NCI-H1694 treated with DMSO at 0.1 percent for 48 hours (cell line): ENCODE results near the gene GASK1B.

Experiments
- DNase-seq: peaks from one replicate; lab custom pipeline; 2025; lab: John Stamatoyannopoulos, UW

The GASK1B gene

DNA sequence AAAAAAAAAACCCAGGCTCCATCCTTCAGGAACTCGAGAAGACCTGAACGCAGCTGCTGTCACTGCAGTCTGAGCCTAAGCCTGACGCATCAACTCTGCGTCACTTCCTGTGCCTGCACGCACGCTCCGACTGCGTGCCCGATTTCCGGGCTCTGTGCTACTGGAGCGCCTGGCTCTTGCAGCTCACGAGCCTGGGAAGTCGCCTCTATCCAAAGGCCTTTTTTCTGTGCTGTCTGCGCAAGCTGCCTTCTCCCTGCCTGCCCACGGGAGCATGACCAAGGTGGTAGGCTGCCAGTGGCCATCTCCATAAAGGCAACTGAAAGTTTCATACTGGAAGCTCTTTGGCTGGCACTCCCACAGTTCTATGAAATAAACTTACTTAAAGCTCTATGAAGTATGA, 9.9 kb upstream of the GASK1B start:
- no peak for DNase-seq

DNA sequence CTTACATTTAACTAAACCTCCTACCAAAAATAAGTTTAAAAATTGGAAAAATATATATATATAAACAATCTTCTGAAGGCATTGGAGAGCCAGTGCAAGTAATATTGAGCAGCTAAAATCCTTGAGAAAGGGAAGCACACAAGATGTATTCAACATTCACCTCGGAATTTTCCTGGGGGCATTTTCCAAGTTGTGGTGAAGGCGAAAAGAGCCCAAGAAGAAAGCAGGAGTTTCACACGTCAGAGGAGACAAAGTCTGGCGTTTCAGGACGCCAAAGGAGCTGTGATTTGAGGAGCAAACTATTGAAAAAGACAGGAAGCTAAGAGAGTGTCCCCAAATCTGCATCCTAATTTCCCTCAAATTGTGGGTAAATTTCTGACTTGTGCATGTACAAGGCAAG, 9.1 kb upstream of the GASK1B start:
- no peak for DNase-seq

DNA sequence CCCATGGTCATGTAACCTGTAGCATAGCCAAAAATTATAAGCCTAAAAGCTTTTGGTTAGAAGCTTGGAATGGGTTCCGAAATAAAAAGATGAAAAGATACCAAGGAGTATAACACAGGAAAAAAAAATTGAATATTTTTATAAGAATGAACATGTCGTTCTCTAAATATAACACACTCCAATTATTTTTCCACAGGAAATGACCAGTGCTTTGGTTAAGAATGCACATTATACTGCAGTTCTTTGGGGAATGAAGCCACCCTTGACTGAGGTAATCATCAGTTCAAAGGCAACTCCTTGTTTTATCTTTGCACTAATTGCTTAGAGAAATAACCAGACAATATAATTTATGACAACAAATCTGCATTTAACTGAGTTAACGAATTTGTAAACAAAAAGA, 6.6 kb upstream of the GASK1B start:
- no peak for DNase-seq

DNA sequence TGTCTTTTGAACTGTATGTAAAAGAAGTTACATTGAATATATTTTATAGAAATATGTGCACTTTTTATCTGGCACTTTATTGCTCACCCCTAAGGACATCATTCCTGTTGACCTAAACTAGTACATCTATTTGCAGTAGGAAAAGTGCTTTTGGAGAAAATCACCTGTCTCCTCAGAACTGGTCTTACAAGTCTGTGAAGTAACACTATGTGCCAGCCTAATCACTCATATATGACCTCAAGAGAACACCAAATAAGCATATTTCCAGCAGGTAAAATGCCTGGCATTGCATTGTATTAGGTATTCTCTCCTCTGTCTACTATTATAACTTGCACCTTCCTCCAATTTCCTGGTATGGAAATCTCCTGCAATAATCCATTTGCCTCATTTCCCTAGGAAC, 4.0 kb upstream of the GASK1B start:
- no peak for DNase-seq

DNA sequence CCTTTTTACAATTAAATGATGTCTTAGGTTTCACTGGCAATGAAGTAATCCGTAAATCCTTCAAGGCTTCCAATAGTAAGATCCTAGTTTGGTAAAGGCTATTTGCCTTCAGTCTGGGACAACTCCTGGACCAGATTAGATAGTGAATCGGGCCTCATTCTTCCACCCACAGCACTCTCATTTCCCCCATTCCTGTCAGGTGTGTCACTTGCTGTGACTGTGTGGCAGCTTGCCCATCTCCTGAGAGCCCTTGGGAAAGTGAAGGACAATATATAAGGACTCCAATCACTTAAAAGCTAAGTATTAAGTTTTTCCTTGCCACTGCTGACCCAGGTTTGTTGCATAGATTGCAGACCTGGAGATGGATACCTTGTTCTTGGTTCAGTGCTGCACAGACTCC, 3.3 kb upstream of the GASK1B start:
- DNase-seq: no peak

DNA sequence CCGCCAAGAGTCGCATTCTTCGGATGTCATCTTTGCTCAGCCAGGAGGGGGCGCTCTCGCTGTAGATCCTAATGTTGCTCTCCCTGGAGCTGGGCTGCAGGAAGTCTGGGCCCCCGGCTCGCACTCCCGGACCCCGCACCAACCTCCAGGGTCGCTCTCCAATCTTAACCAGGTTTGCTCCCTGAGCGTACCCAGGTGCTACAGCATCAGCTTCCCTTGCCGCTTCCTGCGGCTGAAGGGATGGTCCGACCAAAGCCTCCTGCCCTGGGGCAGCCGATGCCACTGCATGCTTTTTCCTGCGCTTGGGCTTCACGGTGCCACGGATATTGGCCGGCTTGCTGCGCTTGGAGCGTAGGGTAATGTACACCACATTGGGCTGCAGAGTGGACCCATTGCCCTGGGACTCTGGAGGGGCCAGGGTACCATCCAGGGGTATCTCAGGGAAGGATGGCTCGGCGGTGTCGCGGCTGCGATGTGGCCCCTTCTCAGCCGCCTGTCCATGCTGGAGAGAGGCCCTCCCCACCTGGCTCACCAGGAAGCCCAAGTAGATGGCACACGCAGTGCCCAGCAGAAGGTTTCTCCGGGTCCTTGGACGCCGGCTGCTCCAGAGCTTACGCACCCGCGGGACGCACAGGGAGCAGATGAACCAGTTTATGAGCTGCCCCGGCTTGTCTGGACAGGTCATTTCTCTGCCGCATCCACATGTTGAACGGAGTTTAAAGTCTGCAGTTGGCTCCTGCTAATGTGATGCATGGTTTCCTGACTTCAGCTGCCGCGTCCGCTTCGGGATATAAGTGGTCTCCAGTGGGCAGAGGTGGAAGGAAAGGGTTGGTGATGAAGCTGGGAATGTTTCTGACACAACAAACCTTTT, 1.9 kb downstream of the GASK1B start:
- DNase-seq: no peak

DNA sequence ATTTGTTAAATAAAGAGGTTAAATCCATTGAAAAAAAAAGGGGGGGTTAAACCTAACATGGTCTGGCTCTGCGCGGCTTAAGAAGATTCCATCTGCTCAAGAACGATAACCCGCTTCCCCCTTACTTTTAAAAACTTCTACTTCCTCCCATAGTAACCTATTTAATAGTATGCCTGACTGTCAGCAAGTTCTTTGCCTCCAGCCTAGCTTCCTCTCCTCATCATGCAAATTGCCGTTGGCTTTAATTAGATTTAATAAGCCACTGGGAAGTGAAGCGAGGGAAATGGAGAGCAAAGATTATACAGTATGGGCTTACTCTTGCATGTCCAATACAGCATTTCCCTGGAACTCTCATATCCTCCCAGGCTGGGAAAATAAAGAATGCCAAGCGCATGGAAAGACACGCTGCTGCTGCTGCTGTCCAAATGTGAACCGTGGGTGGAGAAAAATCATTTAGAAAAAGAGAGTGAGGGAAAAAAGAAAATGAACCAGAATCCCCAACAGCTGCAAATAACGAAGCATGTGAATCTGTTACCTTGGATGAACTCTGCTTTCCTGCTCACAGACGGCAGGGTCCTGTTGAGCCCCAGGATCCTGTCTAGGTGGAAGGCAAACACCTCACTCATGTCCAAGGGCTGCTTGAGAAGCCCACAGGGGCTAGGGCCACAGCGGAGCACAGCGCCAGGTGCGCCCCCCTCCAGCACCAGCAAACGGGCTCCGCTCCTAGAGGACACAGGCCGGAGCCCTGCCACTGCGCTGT, 2.7 kb downstream of the GASK1B start:
- no peak for DNase-seq

DNA sequence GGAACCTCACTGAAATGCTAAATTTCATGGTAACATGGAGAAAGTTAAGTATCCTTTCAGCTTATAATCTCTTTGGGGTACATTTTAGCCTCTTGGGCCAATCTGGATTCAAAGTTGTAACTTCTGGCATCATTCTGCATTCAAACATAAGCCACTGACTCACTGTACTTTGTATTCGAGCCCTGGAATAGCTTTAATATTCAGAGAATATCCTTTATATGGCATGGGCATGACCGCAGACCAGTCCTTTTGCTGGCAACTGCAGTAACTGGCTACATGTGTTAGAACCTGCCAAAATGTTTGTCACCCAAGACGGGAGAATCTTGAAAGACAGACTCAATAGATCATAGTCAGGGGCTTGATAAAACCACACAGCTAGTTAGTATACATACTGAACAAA, 3.3 kb downstream of the GASK1B start:
- DNase-seq: no peak

DNA sequence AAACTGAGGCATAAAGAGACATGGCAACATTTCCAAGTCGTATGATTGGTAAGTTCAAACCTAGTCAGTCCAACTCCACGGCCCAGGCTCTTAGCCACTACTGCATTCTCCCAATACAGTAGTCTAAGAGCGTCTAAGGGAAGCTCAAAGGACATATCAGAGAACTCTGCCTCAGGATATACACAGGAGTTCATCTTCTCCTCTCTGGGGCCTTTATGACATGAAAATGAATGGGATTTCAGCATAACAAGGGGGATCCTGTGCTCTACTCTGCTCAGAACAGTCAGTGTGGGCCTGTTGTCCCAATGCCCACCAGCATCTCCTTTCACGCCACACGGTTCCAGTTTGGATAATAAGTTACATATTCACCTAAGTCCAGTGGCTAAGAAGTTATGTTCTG, 4.2 kb downstream of the GASK1B start:
- DNase-seq: no peak

DNA sequence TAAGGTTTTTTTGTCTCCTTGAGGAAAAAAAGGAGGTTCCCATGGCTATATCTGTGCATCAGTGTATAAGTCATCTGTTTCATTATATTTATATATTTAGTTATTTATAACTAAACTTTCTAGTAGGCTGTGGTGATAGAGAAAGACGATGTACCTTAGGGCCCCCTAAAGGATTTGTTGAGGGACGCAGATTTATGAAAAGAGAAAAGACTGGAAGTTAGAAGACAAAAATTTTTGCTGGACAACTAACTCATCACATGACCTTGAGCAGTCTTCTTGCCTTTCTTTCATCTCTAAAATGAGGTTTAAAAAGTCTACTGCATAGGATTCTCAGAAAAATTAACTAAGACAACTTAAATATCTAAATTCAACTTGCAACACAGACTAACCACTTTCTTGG, 6.1 kb downstream of the GASK1B start:
- DNase-seq: no peak

DNA sequence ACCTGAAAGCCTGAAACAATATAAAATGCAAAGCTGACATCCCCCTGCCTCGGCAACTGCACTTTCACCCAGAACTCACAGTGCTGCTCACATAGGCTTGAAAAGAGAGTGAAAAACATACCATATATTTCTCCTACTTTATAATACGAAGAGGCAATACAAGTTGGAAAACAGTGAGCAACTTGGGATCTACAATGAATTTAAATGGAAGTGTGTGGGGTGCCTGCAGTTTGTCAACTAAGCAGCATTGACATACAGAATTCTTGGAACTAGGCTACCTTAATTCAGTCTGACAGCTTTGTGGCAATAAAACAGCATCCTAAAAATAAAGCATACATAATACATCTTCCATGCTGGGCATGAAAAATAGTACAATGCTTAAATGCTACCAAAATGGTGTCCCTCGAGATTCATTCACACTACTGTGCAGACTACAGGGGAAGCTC, 8.0 kb downstream of the GASK1B start:
- DNase-seq: no peak

DNA sequence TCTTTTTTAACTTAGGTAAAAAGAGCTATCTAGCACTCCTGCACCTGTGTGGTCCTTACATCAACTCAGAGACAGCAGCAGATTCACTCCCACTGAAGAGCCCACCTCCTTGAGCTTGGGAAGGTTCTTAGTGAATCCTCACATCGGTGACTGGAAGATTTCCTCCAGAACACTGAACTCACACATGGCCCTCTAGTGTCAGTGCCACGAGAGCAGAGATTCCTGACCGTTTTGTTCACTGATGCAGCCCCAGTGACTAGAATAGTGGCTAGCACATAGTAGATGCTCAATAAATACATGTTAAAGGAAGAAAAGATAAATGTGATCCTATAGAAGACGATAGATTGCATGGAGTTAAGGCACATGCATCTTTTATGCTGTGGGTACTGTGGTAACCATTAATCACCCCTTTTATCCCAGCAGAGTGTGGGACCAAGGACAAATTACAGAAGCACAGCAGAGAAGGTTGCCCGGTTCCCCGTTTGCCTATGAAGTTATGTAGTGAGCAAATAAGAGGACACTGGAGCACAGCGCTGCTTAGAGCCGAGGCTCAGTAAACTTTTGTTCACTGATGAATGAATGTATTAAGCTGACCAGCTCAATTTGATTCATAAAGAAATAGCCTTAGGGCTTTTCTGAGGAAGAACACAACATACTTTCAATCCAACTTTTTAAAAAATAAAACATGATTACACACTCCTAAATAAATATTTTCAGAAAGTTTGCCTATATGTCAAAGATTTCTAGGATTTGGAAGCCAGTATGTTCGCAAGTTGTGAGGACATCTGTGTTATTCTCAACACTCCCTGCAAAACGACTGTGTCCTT, 8.7 kb downstream of the GASK1B start:
- DNase-seq: no peak

DNA sequence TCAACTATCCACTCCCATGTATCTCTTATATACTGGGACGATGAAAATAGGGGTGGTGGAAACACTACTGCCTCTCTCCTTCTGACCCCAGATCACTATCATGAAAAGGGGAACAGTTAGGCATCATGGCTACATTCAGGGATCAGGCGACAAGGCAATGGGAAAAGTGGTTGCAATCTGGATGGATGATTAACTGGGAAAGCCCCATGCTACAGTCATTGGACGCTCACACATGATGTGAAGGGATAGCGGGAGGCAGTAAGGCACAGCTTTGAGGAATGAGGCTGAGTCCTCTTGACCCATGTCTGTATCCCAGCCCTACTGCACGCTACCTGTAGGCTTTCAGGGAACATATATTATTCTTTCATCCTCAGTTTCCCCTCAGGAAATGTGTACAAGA, 10.2 kb downstream of the GASK1B start:
- no peak for DNase-seq

DNA sequence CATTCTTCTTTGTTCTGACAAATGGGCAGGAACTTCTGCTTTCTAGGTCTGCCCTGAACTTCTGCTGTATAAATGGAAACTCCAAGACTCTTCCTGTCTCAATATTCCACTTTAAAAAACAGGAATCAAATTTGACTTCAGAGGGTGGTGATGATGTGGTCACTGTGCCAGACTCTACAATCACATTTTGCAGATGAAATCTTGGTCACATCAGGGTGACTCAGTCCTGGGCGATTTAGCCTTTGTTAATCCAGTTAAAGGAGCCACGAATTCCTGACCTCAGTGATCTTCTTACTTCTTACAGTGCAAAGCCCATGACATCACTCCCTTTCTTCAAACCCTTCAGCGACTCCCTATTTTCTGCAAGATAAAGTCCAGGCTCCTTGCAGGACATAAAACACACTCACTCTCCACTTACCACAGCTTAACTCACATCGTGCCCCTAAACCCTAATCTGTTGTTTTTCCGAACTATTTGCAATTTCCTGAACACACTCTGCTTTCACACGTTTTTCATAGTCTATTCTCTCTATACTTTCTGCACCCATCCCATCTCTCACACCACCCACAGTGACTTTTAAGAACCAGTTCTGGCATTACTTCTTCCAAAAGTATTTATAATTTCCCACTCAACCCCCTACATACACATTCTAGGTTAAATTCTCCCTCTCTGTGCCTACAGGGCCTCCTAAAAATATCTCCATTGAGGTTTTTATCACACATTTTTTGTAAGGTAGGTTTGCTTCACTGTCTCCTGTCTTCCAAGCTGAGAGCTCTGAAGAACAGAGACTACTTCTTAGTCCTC, 11.1 kb downstream of the GASK1B start:
- DNase-seq: no peak

DNA sequence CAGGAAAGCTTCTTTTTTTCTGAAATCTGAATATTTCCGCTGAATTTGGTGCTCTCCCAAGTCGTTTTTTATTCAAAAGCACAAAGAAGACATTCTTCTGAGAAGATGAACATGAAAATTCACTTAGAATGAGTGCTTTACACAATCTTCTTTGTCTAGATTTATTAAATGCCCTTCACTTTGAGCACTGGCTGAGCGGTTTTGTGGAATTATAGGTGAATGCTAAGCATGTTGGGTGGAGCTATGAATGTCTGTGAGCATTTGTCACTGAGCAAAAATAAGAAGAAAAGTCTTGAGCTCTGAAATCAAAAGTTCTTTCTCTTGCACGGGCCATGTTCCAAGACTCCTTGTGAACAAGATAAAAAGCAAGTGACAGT, 13.1 kb downstream of the GASK1B start:
- no peak for DNase-seq

DNA sequence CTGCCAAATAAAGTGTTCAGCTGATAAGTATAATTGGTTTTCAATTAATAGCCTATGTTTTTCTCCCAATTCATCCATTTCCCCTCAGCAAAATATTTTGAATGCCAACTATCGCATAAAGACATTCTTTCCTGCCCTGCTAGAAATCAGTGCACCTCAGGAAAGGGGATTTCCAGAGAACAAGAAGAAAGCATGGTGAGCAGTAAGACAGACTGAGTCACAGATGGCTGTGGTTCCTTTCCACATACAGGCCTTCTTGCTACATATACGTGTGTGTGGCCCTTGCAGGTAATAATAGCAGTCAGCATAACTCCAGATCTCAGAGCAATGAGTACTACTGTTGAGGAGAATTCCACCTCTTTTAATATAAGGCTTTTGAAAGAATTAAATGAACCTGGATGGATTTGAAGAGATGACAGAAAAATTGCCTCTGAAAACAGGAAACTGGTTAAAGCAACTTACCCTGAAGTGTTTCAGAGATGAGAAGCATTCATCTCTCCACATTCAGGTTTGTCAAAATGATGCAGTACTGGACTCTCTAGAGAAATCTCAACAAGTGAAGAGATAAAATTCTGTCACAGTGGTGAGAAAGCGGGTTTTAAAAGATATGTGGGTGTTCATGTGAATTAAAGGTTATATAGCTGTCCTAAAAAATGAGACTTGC, 13.6 kb downstream of the GASK1B start:
- no peak for DNase-seq

DNA sequence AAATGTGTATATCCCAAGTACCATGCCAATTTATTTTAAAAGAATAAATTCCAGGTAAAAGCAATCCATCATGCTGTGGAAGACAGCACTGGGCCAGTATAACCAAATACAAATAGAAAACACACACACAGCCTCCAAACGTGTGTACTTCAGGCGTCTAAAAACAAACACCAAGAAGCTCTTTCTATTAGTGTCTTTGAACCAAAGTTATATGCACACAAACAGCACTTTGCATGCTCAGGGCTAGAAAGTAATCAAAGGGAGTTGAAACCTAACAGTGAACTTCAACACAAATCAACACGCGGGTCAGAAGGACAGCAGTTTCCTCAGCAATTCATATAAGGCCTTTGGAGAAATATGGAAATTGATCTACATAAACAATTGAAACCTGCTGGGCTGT, 15.4 kb downstream of the GASK1B start:
- no peak for DNase-seq

DNA sequence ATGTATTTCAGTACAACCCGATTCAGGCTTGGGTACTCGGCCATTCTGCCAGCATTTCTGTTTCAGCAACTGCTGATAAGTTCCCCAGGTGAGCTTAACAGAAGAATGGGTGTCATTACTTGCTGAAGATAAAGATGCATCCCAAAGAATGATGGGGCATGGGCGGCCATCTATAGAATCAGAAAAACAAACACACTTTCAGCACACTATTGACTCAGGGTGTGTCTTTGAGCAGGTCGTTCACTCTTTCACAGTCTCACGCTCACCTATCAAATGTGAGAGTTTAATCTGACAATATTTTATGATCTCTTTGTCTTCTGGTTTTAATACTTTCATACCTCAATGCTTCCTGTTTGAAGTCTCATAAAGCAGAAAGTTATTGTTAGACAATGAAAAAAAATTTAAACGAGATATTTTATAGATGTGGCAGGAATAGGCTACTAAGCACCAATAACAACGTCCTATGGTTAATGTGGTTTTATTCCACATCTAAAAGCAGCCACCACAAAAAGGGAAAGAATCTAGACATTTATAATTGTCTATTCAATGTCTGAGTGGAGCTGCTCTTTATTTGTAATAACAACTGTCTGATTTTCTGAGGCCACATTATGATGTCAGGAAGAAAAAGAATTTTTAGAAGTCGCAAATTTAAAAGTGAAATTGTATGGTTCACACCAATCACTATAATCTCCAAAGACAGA, 17.0 kb downstream of the GASK1B start:
- DNase-seq: no peak

DNA sequence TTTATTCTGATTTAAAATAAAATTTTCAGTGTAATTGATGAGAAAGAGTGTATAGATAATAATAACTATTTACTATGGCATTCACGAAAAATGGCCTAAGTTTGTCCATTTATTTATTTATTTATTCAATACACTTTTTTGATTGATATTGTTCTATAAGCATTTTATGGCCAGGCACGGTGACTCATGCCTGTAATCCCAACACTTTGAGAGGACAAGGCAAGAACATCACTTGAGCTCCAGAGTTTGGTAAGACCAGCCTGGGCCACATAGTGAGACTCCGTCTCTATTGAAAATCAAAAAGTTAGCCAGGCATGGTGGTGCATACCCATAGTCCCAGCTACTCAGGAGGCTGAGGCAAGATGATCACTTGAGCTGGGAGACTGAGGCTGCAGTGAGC, 25.7 kb downstream of the GASK1B start:
- no peak for DNase-seq

DNA sequence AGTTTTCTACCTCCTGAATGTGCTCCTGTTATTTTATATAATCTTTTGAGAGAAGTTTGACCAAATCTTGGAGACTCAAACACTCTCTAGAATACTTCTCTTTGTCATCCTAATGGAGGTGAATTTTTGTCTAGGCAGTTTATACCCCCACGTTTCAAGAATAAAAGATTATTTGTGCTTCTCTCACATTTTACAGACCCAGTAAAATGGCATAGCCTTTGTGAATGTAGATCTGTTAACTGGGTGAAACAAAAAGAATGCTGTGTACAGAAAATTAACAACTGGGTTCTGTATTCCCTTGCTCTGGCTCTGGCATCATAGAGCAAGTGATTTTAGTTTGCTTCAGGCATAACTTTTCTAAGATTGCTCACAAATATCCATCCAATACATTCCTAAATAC, 26.1 kb downstream of the GASK1B start:
- DNase-seq: no peak

DNA sequence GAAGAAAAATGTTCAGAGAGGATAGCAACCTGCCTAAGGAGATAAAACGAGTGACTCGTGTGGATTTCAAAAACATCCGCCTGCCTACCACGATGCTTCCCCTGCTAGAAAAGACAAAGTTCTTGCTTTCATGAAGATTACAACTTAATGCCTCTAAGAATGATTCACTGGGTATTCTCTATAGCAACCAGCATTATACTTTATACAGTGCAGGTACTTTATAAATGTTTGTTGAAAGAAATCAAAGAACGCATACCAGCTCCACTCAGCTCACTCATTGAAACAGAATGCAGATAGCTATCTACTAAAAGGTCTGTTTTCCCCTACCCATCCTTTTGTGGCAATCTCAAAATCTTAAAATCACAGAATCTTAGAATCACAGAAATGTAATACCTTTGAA, 33.7 kb downstream of the GASK1B start:
- DNase-seq: no peak
